ENCODE measurements around the gene IFT122. TPM values are rescaled to one million over a fixed set of nuclear protein-coding genes. Genes with fewer than 3 reads are reported as not detected.

The IFT122 gene
- total and polyA plus RNA-seq, 2 of the 4 experiments (the other 2 are of a cell fraction) = 16.8 to 28.0 TPM

GRCh38 chr3:129425619-129426018 is 14.4 kb upstream of the IFT122 start:
- Histone ChIP-seq H4K8ac (ENCODE audit: low read depth in 2 of 2, low read length in 2 of 2) (no peak overlapping the region), H2BK15ac (ENCODE audit: low read depth, low read length) (no peak overlapping the region), H3K4me2 (ENCODE audit: low read depth, low read length) (no peak overlapping the region), H3K27me3 (ENCODE audit: control insufficient read depth, insufficient read depth, low read length) (no peaks in the 10 kb centered on the region), H4K20me1 (ENCODE audit: insufficient read depth, low read length) (no peaks in the 10 kb centered on the region), H3K4me3 (ENCODE audit: insufficient read depth, low read depth, low read length) (no peak overlapping the region), H4K91ac (ENCODE audit: insufficient read depth, low read depth, low read length) (no peak overlapping the region), H3K79me1 (ENCODE audit: low read depth in 1 of 2, low read length in 2 of 2) (no peaks in the 10 kb centered on the region), H2BK20ac (ENCODE audit: low read depth, low read length) (no peak overlapping the region), H3K4ac (ENCODE audit: low read depth, low read length) (no peak overlapping the region), H3K27ac (ENCODE audit: insufficient read depth, low read length) (no peak overlapping the region), H3K9ac (ENCODE audit: low read depth, low read length) (no peak overlapping the region), H3K18ac (ENCODE audit: low read depth, low read length) (no peak overlapping the region), H2BK120ac (ENCODE audit: low read depth, low read length) (no peak overlapping the region), H2AK5ac (ENCODE audit: low read depth, low read length) (no peak overlapping the region), H3K14ac (replicated peaks; ENCODE audit: low read depth, low read length) (no peak overlapping the region), H3K4me1 (ENCODE audit: control insufficient read depth, insufficient read depth, low read length) (peaks cover 5% of the 10 kb centered on the region), H4K5ac (ENCODE audit: low read depth, low read length) (no peak overlapping the region), H2BK5ac (ENCODE audit: low read depth, low read length, poor library complexity, severe bottlenecking) (no peak overlapping the region), H3K36me3 (ENCODE audit: control insufficient read depth, insufficient read depth, low read length) (0 out of 2 replicates have a peak, but pooled peaks cover 2% of the 10 kb centered on the region), H3K9me1 (ENCODE audit: insufficient read depth, low read length) (peaks cover 14% of the 10 kb centered on the region; the same call in 1 of the 2 replicates), H2AFZ (replicated peaks; ENCODE audit: low read length, poor library complexity) (no peak overlapping the region), H2AK9ac (replicated peaks; ENCODE audit: low read depth, low read length, poor library complexity) (no peak overlapping the region), H3K23ac (ENCODE audit: low read depth, low read length) (no peak overlapping the region), H3K56ac (ENCODE audit: extremely low read depth, insufficient read depth, low read length) (no peak overlapping the region), H3K9me3 (ENCODE audit: control insufficient read depth, insufficient read depth, low read length) (no peaks in the 10 kb centered on the region; the same call in 1 of the 2 replicates)
- POLR2A ChIA-PET (ENCODE audit: unreplicated experiment) = interaction anchor here (0.6 kb wide), 1 partner anchor 26 kb away, joined by 9 read pairs; no protein-coding TSS in a partner anchor
- CTCF ChIA-PET = no interaction called here
- TF ChIP-seq MAZ (IDR thresholded peaks at IDR 0.05; ENCODE audit: borderline replicate concordance, low read depth, low read length) (no peak), RFX5 (IDR thresholded peaks at IDR 0.05; ENCODE audit: low read depth, low read length) (no peak), POLR2A (IDR thresholded peaks at IDR 0.05; ENCODE audit: low read depth, low read length) (no peak), FOS (IDR thresholded peaks at IDR 0.05; ENCODE audit: low read depth, low read length) (no peak), SMC3 (IDR thresholded peaks at IDR 0.05; ENCODE audit: low read depth, low read length) (no peak), MAFK (IDR thresholded peaks at IDR 0.05; ENCODE audit: low read depth, low read length) (no peak), CTCF (conservative IDR thresholded peaks at IDR 0.05; ENCODE audit: low read depth, low read length) (no peak), BHLHE40 (IDR thresholded peaks at IDR 0.05; ENCODE audit: low read depth, low read length) (no peak), RCOR1 (IDR thresholded peaks at IDR 0.05; ENCODE audit: insufficient replicate concordance, low read length) (no peak), CHD1 (IDR thresholded peaks at IDR 0.05; ENCODE audit: low read depth, low read length) (no peak), MXI1 (IDR thresholded peaks at IDR 0.05; ENCODE audit: borderline replicate concordance, low read depth, low read length) (no peak), CEBPB (IDR thresholded peaks at IDR 0.05; ENCODE audit: low read depth, low read length) (no peak), USF2 (IDR thresholded peaks at IDR 0.05; ENCODE audit: low read depth, low read length) (no peak)
- DNase-seq (no peak), ATAC-seq (ENCODE audit: low read depth) (no peak)
- intact Hi-C loops (cut with micrococcal nuclease) (no loop called here), dilution Hi-C loops (cut with HindIII; ENCODE audit: low sequenced_read_pairs, unreplicated experiment) (no loop called here), in situ Hi-C loops (cut with MboI; ENCODE audit: low sequenced_read_pairs) (no loop called here)
- BruUV-seq (replicated peaks) = no TSS peak
- WGBS, 2 experiments (ENCODE audit: extremely low coverage in 2 of 2, insufficient read length in 1 of 2) = 67% methylated on average over 1 of the region's 2 CpGs; no CpG with 5 or more reads in 1 of the 2 experiments

All from IMR-90 (cell line).